Prostate gland (tissue), 2 donors: ENCODE data around the gene PLEKHO1.

Experiments used
- CTCF ChIP-seq, 4 experiments: fragments of 200-600 bp in 2 of 4; fragments of 450-650 bp in 2 of 4; sonication (generic) in 2 of 4; IDR thresholded peaks; 1 replicate in 3 of 4; 2 replicates in 1 of 4; pipeline ENCODE4 v1.5.1; 2016 to 2019; ENCODE audit warnings: antibody characterized with exemption in 4 of 4, mild to moderate bottlenecking in 2 of 4, moderate library complexity in 2 of 4
- POLR2A ChIP-seq: fragments of 450-650 bp; IDR thresholded peaks from one replicate; pipeline ENCODE4 v1.6.1; 2016; ENCODE audit warnings: antibody characterized with exemption, mild to moderate bottlenecking

GRCh38 chr1:150152772-150153456 is 3.2 kb downstream of the PLEKHO1 start:
- TF ChIP-seq CTCF (IDR thresholded peaks at IDR 0.05): no peak
- no peak for TF ChIP-seq POLR2A
